ENCODE measurements around the gene S100A7A.

- TF ChIP-seq GATA3 (IDR thresholded peaks at IDR 0.05; ENCODE audit: low read depth, low read length) (no peak), GATA2 (IDR thresholded peaks at IDR 0.05; ENCODE audit: low read depth, low read length) (no peak)
Measured at GRCh38 chr1:153386500-153386901, 29.8 kb upstream of the S100A7A start.
